Muscle of arm (tissue), 12 donors: Measurements from ENCODE around the gene NCF4. TPM values are rescaled to one million over a fixed set of nuclear protein-coding genes. Genes with fewer than 3 reads are reported as not detected.

Source experiments
- DNase-seq: peaks from one replicate; pipeline ENCODE4 v3.0.0-alpha.2; 2013
- polyA plus RNA-seq, 12 donors: library from polyadenylated mRNA; unstranded; fragments of 120-200 nt; gene quantifications; one replicate each; pipeline ENCODE4 v1.2.1, GENCODE V29; 2013; ENCODE audit not compliant: insufficient read length in 12 of 12

NCF4 gene
- polyA plus RNA-seq, 12 donors: 2.5 to 7.7 (median 3.5) TPM; not detected in 2

DNA sequence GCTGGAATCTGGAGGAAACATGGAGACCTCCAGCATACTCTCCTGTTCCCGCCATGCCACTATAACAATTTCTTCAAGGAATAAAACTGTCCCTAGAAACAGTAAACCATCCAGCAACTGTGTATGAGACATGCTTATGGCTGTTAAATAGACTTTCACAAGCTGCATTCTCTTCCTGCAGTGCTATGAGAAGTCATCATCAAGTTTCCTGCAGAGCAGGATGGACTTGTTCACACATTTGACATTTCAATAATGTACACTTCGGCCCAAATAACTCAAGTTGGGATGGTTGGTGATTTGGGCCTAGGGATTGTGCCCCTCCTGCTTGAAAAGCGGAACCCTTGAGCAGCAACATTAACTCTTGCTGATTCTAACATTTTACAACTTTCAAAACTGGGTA is 32.5 kb downstream of the NCF4 start:
- DNase-seq: no peak

DNA sequence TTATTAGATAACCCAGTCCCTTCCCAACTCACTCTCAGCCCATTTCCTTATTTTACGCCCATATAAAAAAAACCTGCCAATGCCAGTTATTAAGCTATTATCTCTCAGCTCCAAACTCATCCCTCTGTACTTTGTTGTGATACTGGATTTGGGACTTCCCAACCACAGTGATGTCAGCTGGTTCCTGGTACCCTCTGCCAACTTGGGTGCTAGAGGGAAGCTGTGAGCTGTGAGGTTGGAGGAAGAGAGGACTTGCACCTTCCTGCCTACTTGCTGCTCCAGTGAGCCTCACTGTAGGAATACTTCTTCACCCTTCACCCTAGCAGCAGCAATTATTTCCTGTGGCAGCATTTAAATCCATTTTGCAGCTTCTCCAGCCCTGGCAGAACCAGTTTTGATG is 33.5 kb downstream of the NCF4 start:
- no peak for DNase-seq

DNA sequence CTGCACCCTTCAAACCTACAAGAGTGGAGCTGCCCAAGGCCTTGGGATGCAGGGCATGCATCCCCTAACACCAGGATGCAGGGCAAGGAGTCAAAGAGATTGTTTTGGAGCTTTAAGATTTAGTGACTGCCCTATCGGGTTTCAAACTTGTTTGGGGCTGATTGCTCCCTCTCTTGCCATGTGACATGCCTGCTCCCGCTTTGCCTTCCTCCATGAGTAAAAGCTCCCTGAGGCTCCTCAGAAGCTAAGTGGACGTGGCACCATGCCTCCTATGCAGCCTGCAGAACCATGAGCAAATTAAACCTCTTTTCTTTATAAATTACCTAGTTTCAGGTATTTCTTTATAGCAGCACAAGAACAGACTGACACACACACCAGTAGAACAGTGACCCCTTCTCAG is 36.8 kb downstream of the NCF4 start:
- DNase-seq: no peak

GRCh38 chr22:36898690-36899089 is 37.9 kb downstream of the NCF4 start:
- DNase-seq: no peak

- DNase-seq: no peak
Measured at GRCh38 chr22:36899498-36899897, 38.7 kb downstream of the NCF4 start.

GRCh38 chr22:36900225-36900624 is 39.4 kb downstream of the NCF4 start:
- DNase-seq: no peak

- no peak for DNase-seq
Measured at GRCh38 chr22:36900880-36901279, 40.1 kb downstream of the NCF4 start.

GRCh38 chr22:36901411-36902142 is 40.8 kb downstream of the NCF4 start:
- no peak for DNase-seq

DNA sequence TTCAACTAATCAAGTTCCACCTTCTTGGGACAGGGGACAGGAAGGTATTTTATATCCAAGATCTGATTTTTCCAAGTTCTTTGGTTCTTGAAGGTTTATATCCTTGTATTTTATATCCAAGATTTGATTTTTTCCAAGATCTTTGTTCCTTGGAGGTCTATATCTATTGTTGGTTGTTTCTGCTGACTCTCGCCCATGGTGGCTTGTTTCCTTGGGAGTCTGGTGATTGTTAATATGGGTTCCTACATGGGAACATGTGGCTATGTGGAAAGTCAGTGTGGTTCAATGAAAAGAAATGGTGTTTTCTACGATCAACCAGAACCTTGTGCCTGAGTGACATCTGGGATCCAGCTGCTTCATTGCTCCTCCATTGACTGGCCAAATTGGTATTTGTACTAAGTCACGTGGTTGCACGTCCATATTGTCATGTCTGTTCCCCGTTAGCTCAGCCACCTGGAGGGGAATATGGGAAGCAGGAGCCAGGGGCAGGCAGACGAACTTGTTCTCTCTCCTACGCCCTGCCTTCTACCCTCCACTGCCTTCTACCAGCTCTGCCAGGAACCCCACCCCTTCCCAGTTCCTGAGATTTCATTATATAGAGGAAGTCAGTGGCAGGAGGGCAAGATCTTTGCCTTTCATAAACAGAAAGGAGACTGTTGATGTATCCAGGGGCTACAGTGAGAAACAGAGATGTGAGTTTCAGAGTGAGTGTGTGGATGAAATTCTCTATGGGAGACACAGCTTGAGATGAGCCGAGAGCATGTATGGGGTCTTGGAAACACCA is 41.5 kb downstream of the NCF4 start:
- no peak for DNase-seq

DNA sequence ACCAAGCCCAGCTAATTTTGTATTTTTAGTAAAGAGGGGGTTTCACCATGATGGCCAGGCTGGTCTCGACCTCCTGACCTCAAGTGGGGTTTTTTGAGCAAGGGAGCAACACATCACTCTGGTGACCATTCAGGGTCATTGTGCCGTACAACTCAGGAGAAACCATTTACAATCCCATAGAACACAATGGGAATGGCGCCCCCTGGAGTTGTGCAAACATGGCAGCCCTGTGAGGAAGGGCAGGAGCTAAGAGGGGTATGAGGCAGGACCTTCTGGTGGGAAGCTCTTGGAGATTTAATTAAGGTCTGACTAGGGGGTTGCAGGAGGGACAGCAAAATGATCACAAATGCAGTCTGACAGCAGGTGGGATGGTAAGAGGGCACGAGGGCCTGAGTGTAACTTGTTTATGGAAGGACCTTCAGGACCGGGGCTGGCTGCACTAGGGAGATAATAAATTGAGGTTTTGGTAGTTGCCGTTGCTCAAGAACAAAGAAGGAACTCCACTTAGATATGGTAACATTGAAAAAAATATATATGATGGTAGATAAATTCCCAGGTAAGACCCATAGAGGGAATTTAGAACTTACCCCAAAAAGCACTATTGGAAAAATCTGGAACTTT is 43.6 kb downstream of the NCF4 start:
- no peak for DNase-seq

- no peak for DNase-seq
Measured at GRCh38 chr22:36907253-36908195, 46.7 kb downstream of the NCF4 start.

DNA sequence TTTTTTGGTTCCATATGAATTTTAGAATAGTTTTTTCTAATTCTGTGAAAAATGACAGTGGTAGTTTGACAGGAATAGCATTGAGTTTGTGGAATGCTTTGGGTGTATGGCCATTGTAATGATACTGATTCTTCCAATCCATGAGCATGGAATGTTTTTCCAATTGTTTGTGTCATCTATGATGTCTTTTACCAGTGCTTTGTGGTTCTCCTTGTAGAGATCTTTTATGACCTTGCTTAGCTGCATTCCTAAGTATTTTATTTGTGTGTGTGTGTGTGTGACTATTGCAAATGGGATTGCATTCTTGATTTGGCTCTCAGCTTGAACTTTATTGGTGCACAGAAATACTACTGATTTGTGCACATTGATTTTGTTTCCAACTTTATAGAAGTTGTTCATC is 49.7 kb downstream of the NCF4 start:
- no peak for DNase-seq

DNA sequence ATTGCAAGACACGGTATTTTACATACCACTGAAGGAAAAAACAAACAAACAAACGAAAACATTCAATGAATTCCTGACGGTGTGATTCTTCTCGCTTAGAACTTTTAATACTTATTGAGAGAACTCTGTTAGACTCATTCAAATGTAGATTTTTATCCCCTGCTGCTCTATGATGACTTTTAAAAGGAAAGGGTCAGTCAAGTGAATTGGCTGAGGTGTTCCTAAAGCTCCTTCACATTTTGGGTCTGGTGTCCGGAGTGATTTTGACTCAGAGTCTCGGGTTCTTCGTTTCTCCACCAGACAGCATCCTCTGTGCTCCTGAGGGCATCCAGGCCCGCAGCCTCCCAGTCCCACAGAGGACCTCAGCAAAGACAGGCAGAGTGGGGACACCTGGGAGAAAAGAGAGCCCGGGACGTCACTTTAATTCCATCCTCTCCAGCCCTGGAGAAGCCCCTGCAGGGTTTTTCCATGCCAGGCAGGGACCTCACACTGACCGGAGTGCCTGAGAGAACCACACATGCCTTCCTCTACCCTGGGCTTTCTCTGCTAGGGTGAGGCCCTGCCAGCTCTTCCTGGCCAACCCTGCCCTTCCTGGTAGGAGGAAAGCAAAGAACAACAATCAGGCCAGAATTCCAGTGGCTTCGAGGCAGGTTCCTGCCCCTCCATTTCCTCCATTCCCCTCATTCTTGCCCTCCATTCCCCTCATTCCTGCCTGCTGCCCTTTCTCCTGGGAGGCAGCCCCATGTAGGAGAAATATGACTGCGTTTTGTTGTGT is 51.3 kb downstream of the NCF4 start:
- DNase-seq: no peak

GRCh38 chr22:36912694-36913426 is 52.1 kb downstream of the NCF4 start:
- DNase-seq: no peak

GRCh38 chr22:36913427-36914389 is 52.9 kb downstream of the NCF4 start, which contains the start of gene CSF2RB:
CSF2RB (plus strand) TSS chr22:36913628; CDS start chr22:36922208, 8,580 bp downstream.
- DNase-seq: peak; percentile 15

- DNase-seq: no peak
Measured at GRCh38 chr22:36914390-36914752, 53.6 kb downstream of the NCF4 start.

- no peak for DNase-seq
Measured at GRCh38 chr22:36916034-36916433, 55.2 kb downstream of the NCF4 start.

DNA sequence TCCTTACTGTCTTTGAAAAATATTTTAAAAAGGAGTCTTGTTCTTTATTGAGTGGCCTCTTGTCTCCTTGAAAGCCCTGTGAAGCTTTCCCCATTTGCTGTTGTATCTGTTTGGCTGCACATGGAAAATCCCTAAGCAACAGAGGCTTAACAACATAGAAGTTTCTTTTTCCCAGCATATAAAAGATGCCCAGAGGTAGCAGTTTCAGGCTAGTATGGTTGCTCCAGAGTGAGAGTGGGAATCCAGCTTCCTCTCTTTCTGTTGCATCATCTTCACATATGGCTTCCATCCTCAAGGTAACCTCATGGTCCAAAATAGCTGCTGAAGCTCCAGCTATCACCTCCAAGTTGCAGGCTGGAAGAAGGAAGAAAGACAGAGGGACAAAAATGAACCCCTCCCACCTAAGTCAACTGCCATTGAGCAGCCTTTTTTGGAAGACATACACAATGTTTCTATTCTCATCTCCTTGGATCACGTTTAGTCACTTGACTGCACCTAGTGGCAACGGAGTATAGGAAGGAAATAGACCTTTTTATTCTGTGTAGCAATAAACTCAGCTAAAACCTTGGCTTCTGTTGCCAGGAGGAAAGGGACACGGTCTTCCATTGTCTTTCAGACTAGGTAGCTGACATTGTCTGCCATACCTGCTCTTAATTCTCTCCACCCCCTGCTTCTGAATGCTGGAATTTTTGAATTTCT is 57.9 kb downstream of the NCF4 start:
- DNase-seq: no peak
